ENCODE results near the gene NEMP1. TPM values are rescaled to one million over a fixed set of nuclear protein-coding genes. Genes with fewer than 3 reads are reported as not detected.

The NEMP1 gene
- total RNA-seq, 1 experiment from 2014 or later, result 16.4 TPM

GRCh38 chr12:57093415-57094207 lies 15.0 kb upstream of the NEMP1 start:
- Histone ChIP-seq H3K4me2 (ENCODE audit: low read length) (no peak overlapping the region), H3K4me1 (ENCODE audit: insufficient read depth, low read length) (peaks cover under 1% of the 10 kb centered on the region; the same call in 1 of the 2 replicates)

GRCh38 chr12:57092876-57093414 lies 14.4 kb upstream of the NEMP1 start:
- CTCF ChIA-PET, result no interaction called here
- intact Hi-C loops (cut with micrococcal nuclease), result no loop called here
- BruUV-seq (replicated peaks), result no TSS peak
- peaks cover 19% of the 10 kb centered on the region for H3K79me2 ChIP-seq (ENCODE audit: low read length)
- H3F3A ChIP-seq (ENCODE audit: low read length, unreplicated experiment), result peaks cover 5% of the 10 kb centered on the region
- H3K36me3 ChIP-seq (ENCODE audit: low read depth, low read length), result no peaks in the 10 kb centered on the region
- POLR2A ChIA-PET (ENCODE audit: unreplicated experiment), result no interaction called here
- no peaks in the 10 kb centered on the region for H3K27me3 ChIP-seq (ENCODE audit: low read length)
- no peaks in the 10 kb centered on the region for H4K20me1 ChIP-seq (ENCODE audit: low read length)
- H3K9ac ChIP-seq (ENCODE audit: low read length), result no peak overlapping the region
- DNase-seq (no peak), ATAC-seq (no peak)
- no peak overlapping the region for H3K4me3 ChIP-seq (ENCODE audit: low read length)
- H3K9me3 ChIP-seq (ENCODE audit: low read length), result no peaks in the 10 kb centered on the region
- H3K4me2 ChIP-seq (ENCODE audit: low read length), result no peak overlapping the region
- no peak overlapping the region for H3K27ac ChIP-seq (ENCODE audit: low read length)
- peaks cover 5% of the 10 kb centered on the region for H3K4me1 ChIP-seq (ENCODE audit: insufficient read depth, low read length)
- H3K9me2 ChIP-seq (replicated peaks; ENCODE audit: low read length), result no peaks in the 10 kb centered on the region
- H2AFZ ChIP-seq (ENCODE audit: low read length), result no peak overlapping the region
- no peak for TF ChIP-seq EZH2 (IDR thresholded peaks at IDR 0.05; ENCODE audit: low read length, unreplicated experiment)
- no peak for TF ChIP-seq EZH2phosphoT487 (IDR thresholded peaks at IDR 0.05; ENCODE audit: borderline replicate concordance, low read length)
- no peak for TF ChIP-seq CTCF (conservative IDR thresholded peaks at IDR 0.05; ENCODE audit: low read depth, low read length)

More at GRCh38 chr12:57093415-57094207, 15.0 kb upstream of the NEMP1 start:
- Histone ChIP-seq H3K9ac (ENCODE audit: low read length) (no peak overlapping the region), H4K20me1 (ENCODE audit: low read length) (no peaks in the 10 kb centered on the region), H3K9me3 (ENCODE audit: low read length) (no peaks in the 10 kb centered on the region), H3K27me3 (ENCODE audit: low read length) (no peaks in the 10 kb centered on the region), H3K27ac (ENCODE audit: low read length) (no peak overlapping the region), H3K9me2 (replicated peaks; ENCODE audit: low read length) (no peaks in the 10 kb centered on the region), H2AFZ (ENCODE audit: low read length) (no peak overlapping the region), H3K36me3 (ENCODE audit: low read depth, low read length) (no peaks in the 10 kb centered on the region), H3K79me2 (ENCODE audit: low read length) (peaks cover 19% of the 10 kb centered on the region), H3F3A (ENCODE audit: low read length, unreplicated experiment) (no peaks in the 10 kb centered on the region), H3K4me3 (ENCODE audit: low read length) (no peak overlapping the region)
- intact Hi-C loops (cut with micrococcal nuclease), result no loop called here
- CTCF ChIA-PET, result no interaction called here
- DNase-seq (peak; percentile 33), ATAC-seq (no peak)
- no TSS peak for BruUV-seq (replicated peaks)
- TF ChIP-seq CTCF (conservative IDR thresholded peaks at IDR 0.05; ENCODE audit: low read depth, low read length) (peak; percentile 68), EZH2 (IDR thresholded peaks at IDR 0.05; ENCODE audit: low read length, unreplicated experiment) (no peak)
- POLR2A ChIA-PET (ENCODE audit: unreplicated experiment), result no interaction called here

GRCh38 chr12:57092529-57092862 lies 13.9 kb upstream of the NEMP1 start:
- POLR2A ChIA-PET (ENCODE audit: unreplicated experiment), result no interaction called here
- Histone ChIP-seq H3K27ac (ENCODE audit: low read length) (no peak overlapping the region), H2AFZ (ENCODE audit: low read length) (no peak overlapping the region), H3K4me1 (ENCODE audit: insufficient read depth, low read length) (peaks cover 8% of the 10 kb centered on the region), H3K27me3 (ENCODE audit: low read length) (no peaks in the 10 kb centered on the region), H3K36me3 (ENCODE audit: low read depth, low read length) (no peaks in the 10 kb centered on the region), H3K4me2 (ENCODE audit: low read length) (no peak overlapping the region), H3K9ac (ENCODE audit: low read length) (no peak overlapping the region), H3K79me2 (ENCODE audit: low read length) (peaks cover 19% of the 10 kb centered on the region), H3K9me2 (replicated peaks; ENCODE audit: low read length) (no peaks in the 10 kb centered on the region), H3K4me3 (ENCODE audit: low read length) (no peak overlapping the region), H3F3A (ENCODE audit: low read length, unreplicated experiment) (peaks cover 6% of the 10 kb centered on the region), H3K9me3 (ENCODE audit: low read length) (no peaks in the 10 kb centered on the region), H4K20me1 (ENCODE audit: low read length) (no peaks in the 10 kb centered on the region)
- no TSS peak for BruUV-seq (replicated peaks)
- intact Hi-C loops (cut with micrococcal nuclease), result no loop called here
- ATAC-seq (no peak), DNase-seq (no peak)
- CTCF ChIA-PET, result interaction anchor here (0.6 kb wide), 1 partner anchor 14 kb away, joined by 3 read pairs; the partner anchor contains the start of gene NEMP1
- TF ChIP-seq EZH2 (IDR thresholded peaks at IDR 0.05; ENCODE audit: low read length, unreplicated experiment) (no peak), EZH2phosphoT487 (IDR thresholded peaks at IDR 0.05; ENCODE audit: borderline replicate concordance, low read length) (no peak), CTCF (conservative IDR thresholded peaks at IDR 0.05; ENCODE audit: low read depth, low read length) (no peak)
